IMR-90 (cell line): Measurements from ENCODE around the gene GOLGA6C. TPM values are rescaled to one million over a fixed set of nuclear protein-coding genes. Genes with fewer than 3 reads are reported as not detected.

Source experiments
- ATAC-seq: fragments of 200-7000 bp; cut with Tn5 transposase; 2 replicates; pipeline ENCODE4 v1.9.1; 2020; ENCODE audit warnings: low read depth, mild to moderate bottlenecking, moderate library complexity
- BruUV-seq: library from RNA; stranded (reverse); fragments of 400-500 nt; replicated peaks from 2 replicates; lab custom pipeline; 2021; lab: Mats Ljungman, UMichigan
- CTCF ChIA-PET: fragments of 300-600 bp; formaldehyde crosslinking; extraction: SDS; loops from one replicate; lab custom pipeline; 2021; ENCODE audit warnings: antibody characterized with exemption; lab: Yijun Ruan, JAX
- POLR2A ChIA-PET: fragments of 300-600 bp; sonication (Branson Sonifier 250); formaldehyde crosslinking; loops from one replicate; lab custom pipeline; 2022; ENCODE audit warnings: antibody characterized with exemption; ENCODE audit not compliant: unreplicated experiment; lab: Charles Lee
- DNase-seq: peaks from one replicate; pipeline ENCODE4 v3.0.0; 2013
- H2AFZ ChIP-seq: replicated peaks from 2 replicates; pipeline ENCODE3; 2013; ENCODE audit warnings: low read length, mild to moderate bottlenecking; ENCODE audit not compliant: poor library complexity
- H2AK5ac ChIP-seq: 2 replicates; pipeline ENCODE4 v1.6.1; 2013; ENCODE audit warnings: low read depth, low read length, inconsistent platforms
- H2AK9ac ChIP-seq: replicated peaks from 2 replicates; pipeline ENCODE3; 2013; ENCODE audit warnings: mild to moderate bottlenecking, low read depth, low read length, moderate library complexity; ENCODE audit not compliant: poor library complexity
- H2BK120ac ChIP-seq: 2 replicates; pipeline ENCODE4 v1.6.1; 2013; ENCODE audit warnings: low read depth, low read length, inconsistent platforms
- H2BK15ac ChIP-seq: 3 replicates; pipeline ENCODE4 v1.6.1; 2013; ENCODE audit warnings: low read depth, low read length, inconsistent platforms
- H2BK20ac ChIP-seq: 2 replicates; pipeline ENCODE4 v1.6.1; 2013; ENCODE audit warnings: low read depth, mild to moderate bottlenecking, inconsistent platforms, low read length, moderate library complexity
- H2BK5ac ChIP-seq: 2 replicates; pipeline ENCODE4 v1.6.1; 2013; ENCODE audit warnings: mild to moderate bottlenecking, low read depth, low read length, inconsistent platforms; ENCODE audit not compliant: poor library complexity, severe bottlenecking
- H3K14ac ChIP-seq: replicated peaks from 2 replicates; pipeline ENCODE4 v1.6.1; 2013; ENCODE audit warnings: low read depth, low read length, inconsistent platforms
- H3K18ac ChIP-seq: 2 replicates; pipeline ENCODE4 v1.6.1; 2013; ENCODE audit warnings: low read depth, low read length, control low read depth
- H3K23ac ChIP-seq: 2 replicates; pipeline ENCODE4 v1.6.1; 2013; ENCODE audit warnings: low read depth, low read length, inconsistent platforms
- H3K27ac ChIP-seq: 2 replicates; pipeline ENCODE4 v1.5.1; 2013; ENCODE audit warnings: mild to moderate bottlenecking, control low read depth, low read length; ENCODE audit not compliant: insufficient read depth
- H3K27me3 ChIP-seq: 2 replicates; pipeline ENCODE4 v1.6.1; 2013; ENCODE audit warnings: low read length; ENCODE audit not compliant: control insufficient read depth, insufficient read depth
- H3K36me3 ChIP-seq: 2 replicates; pipeline ENCODE4 v1.6.1; 2013; ENCODE audit warnings: low read length, mixed read lengths; ENCODE audit not compliant: control insufficient read depth, insufficient read depth
- H3K4ac ChIP-seq: 2 replicates; pipeline ENCODE4 v1.6.1; 2013; ENCODE audit warnings: low read depth, low read length, inconsistent platforms
- H3K4me1 ChIP-seq: 2 replicates; pipeline ENCODE4 v1.6.1; 2013; ENCODE audit warnings: low read length, mixed read lengths; ENCODE audit not compliant: control insufficient read depth, insufficient read depth
- H3K4me2 ChIP-seq: 2 replicates; pipeline ENCODE4 v1.6.1; 2013; ENCODE audit warnings: low read depth, mild to moderate bottlenecking, control low read depth, low read length, moderate library complexity
- H3K4me3 ChIP-seq: 2 replicates; pipeline ENCODE4 v1.5.1; 2013; ENCODE audit warnings: low read depth, mild to moderate bottlenecking, control low read depth, low read length, moderate library complexity; ENCODE audit not compliant: insufficient read depth
- H3K56ac ChIP-seq: 2 replicates; pipeline ENCODE4 v1.6.1; 2013; ENCODE audit warnings: low read length, inconsistent platforms; ENCODE audit not compliant: insufficient read depth; ENCODE audit errors: extremely low read depth
- H3K79me1 ChIP-seq, 2 experiments: 2 replicates each; pipeline ENCODE4 v1.6.1; 2013; ENCODE audit warnings: low read length in 2 of 2, inconsistent platforms in 1 of 2, low read depth in 1 of 2
- H3K9ac ChIP-seq: 2 replicates; pipeline ENCODE4 v1.6.1; 2013; ENCODE audit warnings: low read depth, low read length, control low read depth
- H3K9me1 ChIP-seq: 2 replicates; pipeline ENCODE4 v1.6.1; 2013; ENCODE audit warnings: low read length, inconsistent platforms; ENCODE audit not compliant: insufficient read depth
- H3K9me3 ChIP-seq: 2 replicates; pipeline ENCODE4 v1.6.1; 2013; ENCODE audit warnings: low read length; ENCODE audit not compliant: control insufficient read depth, insufficient read depth
- H4K20me1 ChIP-seq: 2 replicates; pipeline ENCODE4 v1.6.1; 2013; ENCODE audit warnings: low read length, inconsistent platforms; ENCODE audit not compliant: insufficient read depth
- H4K5ac ChIP-seq: 2 replicates; pipeline ENCODE4 v1.6.1; 2013; ENCODE audit warnings: mild to moderate bottlenecking, low read depth, low read length, control low read depth
- H4K8ac ChIP-seq, 2 experiments: 2 replicates each; pipeline ENCODE4 v1.6.1; 2013; ENCODE audit warnings: low read depth in 2 of 2, low read length in 2 of 2, control low read depth in 1 of 2, inconsistent platforms in 1 of 2
- H4K91ac ChIP-seq: 2 replicates; pipeline ENCODE4 v1.6.1; 2013; ENCODE audit warnings: low read depth, low read length, inconsistent platforms; ENCODE audit not compliant: insufficient read depth
- BHLHE40 ChIP-seq: fragments of 150-350 bp; IDR thresholded peaks from 2 replicates; pipeline ENCODE4 v1.6.1; 2016; ENCODE audit warnings: mild to moderate bottlenecking, low read depth, low read length
- CEBPB ChIP-seq: IDR thresholded peaks from 2 replicates; pipeline ENCODE4 v1.6.1; 2012; ENCODE audit warnings: low read depth, low read length, improper control_type of control experiment
- CHD1 ChIP-seq: IDR thresholded peaks from 2 replicates; pipeline ENCODE4 v1.6.1; 2012; ENCODE audit warnings: low read depth, low read length, improper control_type of control experiment
- FOS ChIP-seq: fragments of 150-350 bp; IDR thresholded peaks from 2 replicates; pipeline ENCODE4 v1.6.1; 2016; ENCODE audit warnings: low read depth, low read length
- MAFK ChIP-seq: IDR thresholded peaks from 2 replicates; pipeline ENCODE4 v1.6.1; 2012; ENCODE audit warnings: low read depth, low read length, improper control_type of control experiment
- MAZ ChIP-seq: IDR thresholded peaks from 2 replicates; pipeline ENCODE4 v1.6.1; 2012; ENCODE audit warnings: low read depth, mild to moderate bottlenecking, low read length, improper control_type of control experiment, moderate library complexity, borderline replicate concordance
- MXI1 ChIP-seq: IDR thresholded peaks from 2 replicates; pipeline ENCODE4 v1.6.1; 2012; ENCODE audit warnings: low read depth, mild to moderate bottlenecking, low read length, moderate library complexity, borderline replicate concordance
- NFE2L2 ChIP-seq: fragments of 150-350 bp; IDR thresholded peaks from 2 replicates; pipeline ENCODE4 v1.6.1; 2016; ENCODE audit warnings: low read depth, mild to moderate bottlenecking, low read length
- POLR2A ChIP-seq: IDR thresholded peaks from 2 replicates; pipeline ENCODE4 v1.6.1; 2012; ENCODE audit warnings: mild to moderate bottlenecking, low read depth, low read length
- RAD21 ChIP-seq: IDR thresholded peaks from 2 replicates; pipeline ENCODE4 v1.6.1; 2012; ENCODE audit warnings: low read length, improper control_type of control experiment
- RCOR1 ChIP-seq: IDR thresholded peaks from 2 replicates; pipeline ENCODE4 v1.6.1; 2012; ENCODE audit warnings: mild to moderate bottlenecking, low read length, improper control_type of control experiment; ENCODE audit not compliant: insufficient replicate concordance
- RFX5 ChIP-seq: IDR thresholded peaks from 2 replicates; pipeline ENCODE4 v1.8.0; 2012; ENCODE audit warnings: low read depth, mild to moderate bottlenecking, low read length, moderate library complexity
- SMC3 ChIP-seq: fragments of 150-350 bp; IDR thresholded peaks from 2 replicates; pipeline ENCODE4 v1.6.1; 2016; ENCODE audit warnings: low read depth, mild to moderate bottlenecking, antibody characterized with exemption, low read length, moderate library complexity
- WGBS, 2 experiments: methylation state at CpG; one replicate each; pipeline versions ENCODE4 v1.1.5 to v1.1.7; 2013; ENCODE audit warnings: missing lambda C conversion rate in 2 of 2; ENCODE audit not compliant: insufficient read length in 1 of 2; ENCODE audit errors: extremely low coverage in 2 of 2; 5-methylcytosine and 5-hydroxymethylcytosine counted together
- dilution Hi-C: fragments of 300-500 bp; cut with HindIII; formaldehyde crosslinking; loops from one replicate; pipeline ENCODE4 v1.14.3; 2018; ENCODE audit warnings: low sequenced_read_pairs; ENCODE audit not compliant: unreplicated experiment
- in situ Hi-C: fragments of 300-500 bp; cut with MboI; formaldehyde crosslinking; loops from 3 replicates; pipeline ENCODE4 v1.14.3; 2019; ENCODE audit warnings: low sequenced_read_pairs, inconsistent platforms, mixed read lengths
- intact Hi-C: fragments of 100-400 bp; cut with micrococcal nuclease; formaldehyde crosslinking; loops from 2 replicates; pipeline ENCODE4 v1.10.0; 2022
- polyA plus RNA-seq, 3 experiments: library from polyadenylated mRNA; depleted of rRNA; stranded (reverse); fragments of >200 nt; gene quantifications; 2 replicates each; pipeline ENCODE4 v1.2.3, GENCODE V29; 2012; ENCODE audit warnings: low replicate concordance in 1 of 3
- total RNA-seq: library from RNA; depleted of rRNA; stranded (reverse); fragments of >200 nt; gene quantifications from 2 replicates; pipeline ENCODE4 v1.2.3, GENCODE V29; 2012
- TF ChIP-seq, protein P1 (sequence below): fragments of 150-350 bp; IDR thresholded peaks from 2 replicates; pipeline ENCODE4 v1.6.1; 2017; ENCODE audit warnings: mild to moderate bottlenecking, antibody characterized with exemption, low read length, low read depth
- TF ChIP-seq, protein P2 (sequence below): fragments of 150-350 bp; IDR thresholded peaks from 2 replicates; pipeline ENCODE4 v1.6.1; 2016; ENCODE audit warnings: low read depth, mild to moderate bottlenecking, low read length, moderate library complexity, borderline replicate concordance
- TF ChIP-seq, protein P3 (sequence below): conservative IDR thresholded peaks from 2 replicates; pipeline ENCODE4 v1.5.1; 2012; ENCODE audit warnings: mild to moderate bottlenecking, low read depth, low read length, improper control_type of control experiment

The GOLGA6C gene
- total and polyA plus RNA-seq, 2 of the 4 experiments (the other 2 are of a cell fraction), result not detected

DNA sequence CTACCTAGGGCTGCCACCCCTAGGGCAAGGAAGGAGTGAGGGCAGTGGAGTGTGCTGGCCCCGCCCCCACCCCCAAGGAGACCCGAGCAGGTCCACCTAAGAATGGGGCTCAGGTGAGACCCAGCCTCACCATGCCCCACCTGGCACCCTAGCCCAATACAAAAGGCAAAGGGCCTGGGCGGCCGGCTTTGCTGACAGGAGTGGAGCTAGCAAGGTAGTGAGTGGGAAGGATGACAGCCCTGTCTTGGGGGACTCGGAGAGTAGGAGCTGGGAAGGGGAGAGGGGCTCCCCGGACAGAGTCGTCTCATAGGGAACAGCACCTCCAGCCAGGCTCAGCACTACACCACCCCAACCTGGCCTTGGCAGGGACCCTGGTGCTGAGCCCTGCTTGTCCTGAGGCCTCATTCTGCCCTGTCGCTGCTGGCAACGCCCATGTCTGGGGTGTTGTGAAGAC lies 44.3 kb upstream of the GOLGA6C start:
- ChIA-PET POLR2A (no interaction called here), CTCF (no interaction called here)
- dilution Hi-C loops, result no loop called here
- peaks cover 42% of the 10 kb centered on the region for H3K36me3 ChIP-seq
- H4K8ac ChIP-seq, result no peak overlapping the region
- in situ Hi-C loops, result no loop called here
- H4K91ac ChIP-seq, result no peak overlapping the region
- no peak overlapping the region for H2BK120ac ChIP-seq
- H4K5ac ChIP-seq, result no peak overlapping the region
- H3K27ac ChIP-seq, result no peak overlapping the region
- H3K4ac ChIP-seq, result no peak overlapping the region
- no peak overlapping the region for H2AFZ ChIP-seq
- DNase-seq (no peak), ATAC-seq (no peak)
- H2BK20ac ChIP-seq, result no peak overlapping the region
- no TSS peak for BruUV-seq
- H3K14ac ChIP-seq, result no peak overlapping the region
- peaks cover 61% of the 10 kb centered on the region for H4K20me1 ChIP-seq
- H3K9ac ChIP-seq, result no peak overlapping the region
- TF ChIP-seq MXI1 (no peak), RFX5 (no peak), CHD1 (no peak), MAFK (no peak), RAD21 (no peak), RCOR1 (no peak), CEBPB (no peak), FOS (no peak), NFE2L2 (no peak), SMC3 (no peak), POLR2A (no peak), MAZ (no peak), BHLHE40 (no peak)
- TF ChIP-seq, protein P1, sequence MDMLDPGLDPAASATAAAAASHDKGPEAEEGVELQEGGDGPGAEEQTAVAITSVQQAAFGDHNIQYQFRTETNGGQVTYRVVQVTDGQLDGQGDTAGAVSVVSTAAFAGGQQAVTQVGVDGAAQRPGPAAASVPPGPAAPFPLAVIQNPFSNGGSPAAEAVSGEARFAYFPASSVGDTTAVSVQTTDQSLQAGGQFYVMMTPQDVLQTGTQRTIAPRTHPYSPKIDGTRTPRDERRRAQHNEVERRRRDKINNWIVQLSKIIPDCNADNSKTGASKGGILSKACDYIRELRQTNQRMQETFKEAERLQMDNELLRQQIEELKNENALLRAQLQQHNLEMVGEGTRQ, result no peak
- TF ChIP-seq, protein P2, sequence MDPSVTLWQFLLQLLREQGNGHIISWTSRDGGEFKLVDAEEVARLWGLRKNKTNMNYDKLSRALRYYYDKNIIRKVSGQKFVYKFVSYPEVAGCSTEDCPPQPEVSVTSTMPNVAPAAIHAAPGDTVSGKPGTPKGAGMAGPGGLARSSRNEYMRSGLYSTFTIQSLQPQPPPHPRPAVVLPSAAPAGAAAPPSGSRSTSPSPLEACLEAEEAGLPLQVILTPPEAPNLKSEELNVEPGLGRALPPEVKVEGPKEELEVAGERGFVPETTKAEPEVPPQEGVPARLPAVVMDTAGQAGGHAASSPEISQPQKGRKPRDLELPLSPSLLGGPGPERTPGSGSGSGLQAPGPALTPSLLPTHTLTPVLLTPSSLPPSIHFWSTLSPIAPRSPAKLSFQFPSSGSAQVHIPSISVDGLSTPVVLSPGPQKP, result no peak
- TF ChIP-seq, protein P3, sequence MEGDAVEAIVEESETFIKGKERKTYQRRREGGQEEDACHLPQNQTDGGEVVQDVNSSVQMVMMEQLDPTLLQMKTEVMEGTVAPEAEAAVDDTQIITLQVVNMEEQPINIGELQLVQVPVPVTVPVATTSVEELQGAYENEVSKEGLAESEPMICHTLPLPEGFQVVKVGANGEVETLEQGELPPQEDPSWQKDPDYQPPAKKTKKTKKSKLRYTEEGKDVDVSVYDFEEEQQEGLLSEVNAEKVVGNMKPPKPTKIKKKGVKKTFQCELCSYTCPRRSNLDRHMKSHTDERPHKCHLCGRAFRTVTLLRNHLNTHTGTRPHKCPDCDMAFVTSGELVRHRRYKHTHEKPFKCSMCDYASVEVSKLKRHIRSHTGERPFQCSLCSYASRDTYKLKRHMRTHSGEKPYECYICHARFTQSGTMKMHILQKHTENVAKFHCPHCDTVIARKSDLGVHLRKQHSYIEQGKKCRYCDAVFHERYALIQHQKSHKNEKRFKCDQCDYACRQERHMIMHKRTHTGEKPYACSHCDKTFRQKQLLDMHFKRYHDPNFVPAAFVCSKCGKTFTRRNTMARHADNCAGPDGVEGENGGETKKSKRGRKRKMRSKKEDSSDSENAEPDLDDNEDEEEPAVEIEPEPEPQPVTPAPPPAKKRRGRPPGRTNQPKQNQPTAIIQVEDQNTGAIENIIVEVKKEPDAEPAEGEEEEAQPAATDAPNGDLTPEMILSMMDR, result no peak
- H3K4me2 ChIP-seq, result no peak overlapping the region
- no peak overlapping the region for H3K56ac ChIP-seq
- H2BK15ac ChIP-seq, result no peak overlapping the region
- no CpG with 5 or more reads among the region's 9 CpGs for WGBS, 2 experiments
- no peaks in the 10 kb centered on the region for H3K9me3 ChIP-seq
- H3K9me1 ChIP-seq, result no peaks in the 10 kb centered on the region
- no peaks in the 10 kb centered on the region for H3K27me3 ChIP-seq
- no peak overlapping the region for H3K23ac ChIP-seq
- no peak overlapping the region for H3K18ac ChIP-seq
- peaks cover 17 to 36% of the 10 kb centered on the region in 2 experiments for H3K79me1 ChIP-seq
- no peak overlapping the region for H2AK5ac ChIP-seq
- H3K4me1 ChIP-seq, result no peaks in the 10 kb centered on the region
- H2BK5ac ChIP-seq, result no peak overlapping the region
- H2AK9ac ChIP-seq, result no peak overlapping the region
- no peak overlapping the region for H3K4me3 ChIP-seq
- intact Hi-C loops, result no loop called here
